Measurements from ENCODE around the gene KCNJ4.
"Not testable (repeated sequence)": the region's sequence is repeated elsewhere in the genome, so short reads cannot be mapped to it uniquely, and the experiment has no call there.

Gene KCNJ4

DNA sequence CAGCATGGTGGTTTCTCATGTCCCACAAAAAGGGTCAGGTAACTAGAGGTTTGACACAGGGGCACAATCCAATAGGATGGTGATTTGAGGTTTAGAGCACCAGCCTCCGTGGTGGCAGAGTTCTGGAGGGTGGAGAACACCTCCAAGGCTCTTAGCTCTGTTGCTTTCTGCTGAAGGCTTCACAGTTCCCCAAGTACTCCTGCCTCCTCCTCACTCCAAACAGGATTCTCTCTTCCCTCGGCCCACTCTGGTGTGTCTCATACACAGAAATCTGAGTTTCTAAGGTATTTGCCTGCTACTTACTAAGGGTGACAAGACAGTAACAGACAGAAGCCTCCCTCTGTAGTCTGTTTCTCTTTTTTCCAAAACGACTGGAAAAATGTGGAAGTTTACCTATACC lies 73.6 kb downstream of the KCNJ4 start:
- H3K4me2 ChIP-seq (ENCODE audit: low read length, poor library complexity, severe bottlenecking); H4K91ac ChIP-seq (ENCODE audit: low read length): not testable (repeated sequence)
- 100% methylated on average over 2 of the region's 3 CpGs for WGBS

More for the DNA sequence above, 73.6 kb downstream of the KCNJ4 start:
- H3K9me3 ChIP-seq (ENCODE audit: control insufficient read depth, low read length); H3K4me3 ChIP-seq (ENCODE audit: insufficient read depth in 1 of 2, low read depth in 1 of 2, low read length in 2 of 2); H2BK5ac ChIP-seq (ENCODE audit: low read depth, low read length, poor library complexity, severe bottlenecking); H3K23ac ChIP-seq (ENCODE audit: low read length in 2 of 2); H2AFZ ChIP-seq (ENCODE audit: low read depth, low read length); H3K9ac ChIP-seq (ENCODE audit: low read length); H3K4ac ChIP-seq (ENCODE audit: low read depth in 1 of 2, low read length in 2 of 2); H3K36me3 ChIP-seq (ENCODE audit: control insufficient read depth in 1 of 2, insufficient read depth in 2 of 2, low read depth in 1 of 2, low read length in 2 of 2); H3K18ac ChIP-seq (ENCODE audit: low read depth in 1 of 2, low read length in 2 of 2); H2BK15ac ChIP-seq (ENCODE audit: low read depth, poor library complexity, severe bottlenecking); H3K14ac ChIP-seq (ENCODE audit: low read length in 2 of 2); H2AK5ac ChIP-seq (ENCODE audit: low read length, severe bottlenecking); H2BK12ac ChIP-seq (ENCODE audit: low read length in 2 of 2); H2BK120ac ChIP-seq (ENCODE audit: low read depth, low read length); DNase-seq; H4K8ac ChIP-seq (ENCODE audit: low read length); H3K27me3 ChIP-seq (ENCODE audit: control insufficient read depth in 1 of 2, insufficient read depth in 1 of 2, low read length in 2 of 2); H3K27ac ChIP-seq (ENCODE audit: low read length, poor library complexity, severe bottlenecking); H3K4me1 ChIP-seq (ENCODE audit: control insufficient read depth, insufficient read depth, low read depth, low read length): not testable (repeated sequence)
- peaks cover 17% of the 10 kb centered on the region for H3K79me1 ChIP-seq (replicated peaks; ENCODE audit: low read length, poor library complexity, severe bottlenecking)
